Measurements from ENCODE around the gene ADK.

DNA sequence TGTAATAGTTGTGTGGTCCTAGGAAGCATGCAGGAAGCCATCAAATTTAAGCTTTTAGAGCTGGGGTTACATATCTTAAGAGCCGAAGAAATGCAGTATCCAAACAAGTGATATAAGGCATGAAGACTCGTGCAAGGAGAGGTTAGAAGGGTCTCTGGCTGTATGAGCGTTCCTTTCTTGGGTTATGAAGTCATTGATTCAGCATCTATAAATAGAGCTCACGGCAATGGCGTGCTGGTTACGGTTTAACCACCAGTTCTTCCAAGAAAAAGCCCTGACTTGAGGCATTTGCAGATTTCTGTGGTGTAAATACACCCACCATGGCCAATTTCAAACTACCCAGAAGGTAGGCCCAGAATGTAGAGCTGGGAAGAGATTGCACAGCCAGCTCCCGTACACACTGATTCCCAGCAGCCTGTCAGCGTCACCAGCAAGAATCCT, 603.4 kb downstream of the ADK start:
- TF ChIP-seq POLR2AphosphoS5 (IDR thresholded peaks at IDR 0.05), result no peak
- TF ChIP-seq, protein P1, sequence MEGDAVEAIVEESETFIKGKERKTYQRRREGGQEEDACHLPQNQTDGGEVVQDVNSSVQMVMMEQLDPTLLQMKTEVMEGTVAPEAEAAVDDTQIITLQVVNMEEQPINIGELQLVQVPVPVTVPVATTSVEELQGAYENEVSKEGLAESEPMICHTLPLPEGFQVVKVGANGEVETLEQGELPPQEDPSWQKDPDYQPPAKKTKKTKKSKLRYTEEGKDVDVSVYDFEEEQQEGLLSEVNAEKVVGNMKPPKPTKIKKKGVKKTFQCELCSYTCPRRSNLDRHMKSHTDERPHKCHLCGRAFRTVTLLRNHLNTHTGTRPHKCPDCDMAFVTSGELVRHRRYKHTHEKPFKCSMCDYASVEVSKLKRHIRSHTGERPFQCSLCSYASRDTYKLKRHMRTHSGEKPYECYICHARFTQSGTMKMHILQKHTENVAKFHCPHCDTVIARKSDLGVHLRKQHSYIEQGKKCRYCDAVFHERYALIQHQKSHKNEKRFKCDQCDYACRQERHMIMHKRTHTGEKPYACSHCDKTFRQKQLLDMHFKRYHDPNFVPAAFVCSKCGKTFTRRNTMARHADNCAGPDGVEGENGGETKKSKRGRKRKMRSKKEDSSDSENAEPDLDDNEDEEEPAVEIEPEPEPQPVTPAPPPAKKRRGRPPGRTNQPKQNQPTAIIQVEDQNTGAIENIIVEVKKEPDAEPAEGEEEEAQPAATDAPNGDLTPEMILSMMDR (IDR thresholded peaks at IDR 0.05), result no peak

Data from stomach (tissue), 4 donors.